ENCODE data around the gene CEP83.

Gene CEP83

DNA sequence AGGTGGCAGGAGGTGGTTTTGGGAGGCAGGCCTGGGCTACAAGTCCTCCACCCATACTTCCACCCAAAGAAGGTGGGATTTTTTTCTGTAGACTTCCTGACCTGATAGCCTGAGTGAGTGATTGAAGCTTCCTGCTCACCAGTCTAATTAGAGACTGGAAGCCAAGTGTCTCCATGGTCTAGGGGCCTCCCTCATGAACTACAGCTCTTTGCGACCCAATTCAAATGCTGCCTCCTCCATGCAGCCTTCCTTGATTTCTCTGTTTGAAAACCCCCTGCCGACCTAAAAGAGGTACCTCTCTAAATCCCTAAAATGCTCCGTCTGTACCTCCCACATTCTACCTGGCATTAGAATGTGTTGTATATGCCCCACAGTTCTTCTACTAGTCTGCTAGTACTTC lies 186.4 kb downstream of the CEP83 start:
- no peaks in the 10 kb centered on the region for H3K9me3 Mint-ChIP-seq
- H3K36me3 Mint-ChIP-seq (ENCODE audit: low read depth): no peaks in the 10 kb centered on the region
- TF ChIP-seq, protein P1, sequence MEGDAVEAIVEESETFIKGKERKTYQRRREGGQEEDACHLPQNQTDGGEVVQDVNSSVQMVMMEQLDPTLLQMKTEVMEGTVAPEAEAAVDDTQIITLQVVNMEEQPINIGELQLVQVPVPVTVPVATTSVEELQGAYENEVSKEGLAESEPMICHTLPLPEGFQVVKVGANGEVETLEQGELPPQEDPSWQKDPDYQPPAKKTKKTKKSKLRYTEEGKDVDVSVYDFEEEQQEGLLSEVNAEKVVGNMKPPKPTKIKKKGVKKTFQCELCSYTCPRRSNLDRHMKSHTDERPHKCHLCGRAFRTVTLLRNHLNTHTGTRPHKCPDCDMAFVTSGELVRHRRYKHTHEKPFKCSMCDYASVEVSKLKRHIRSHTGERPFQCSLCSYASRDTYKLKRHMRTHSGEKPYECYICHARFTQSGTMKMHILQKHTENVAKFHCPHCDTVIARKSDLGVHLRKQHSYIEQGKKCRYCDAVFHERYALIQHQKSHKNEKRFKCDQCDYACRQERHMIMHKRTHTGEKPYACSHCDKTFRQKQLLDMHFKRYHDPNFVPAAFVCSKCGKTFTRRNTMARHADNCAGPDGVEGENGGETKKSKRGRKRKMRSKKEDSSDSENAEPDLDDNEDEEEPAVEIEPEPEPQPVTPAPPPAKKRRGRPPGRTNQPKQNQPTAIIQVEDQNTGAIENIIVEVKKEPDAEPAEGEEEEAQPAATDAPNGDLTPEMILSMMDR (IDR thresholded peaks at IDR 0.05): no peak
- H3K4me3 Mint-ChIP-seq: no peak overlapping the region
- H3K4me1 Mint-ChIP-seq: peaks cover 21% of the 10 kb centered on the region
- H3K27me3 Mint-ChIP-seq (ENCODE audit: low read depth, poor library complexity): peaks cover 2% of the 10 kb centered on the region
- no peak for DNase-seq
- peak overlapping the region; percentile 36 for H3K27ac Mint-ChIP-seq

DNA sequence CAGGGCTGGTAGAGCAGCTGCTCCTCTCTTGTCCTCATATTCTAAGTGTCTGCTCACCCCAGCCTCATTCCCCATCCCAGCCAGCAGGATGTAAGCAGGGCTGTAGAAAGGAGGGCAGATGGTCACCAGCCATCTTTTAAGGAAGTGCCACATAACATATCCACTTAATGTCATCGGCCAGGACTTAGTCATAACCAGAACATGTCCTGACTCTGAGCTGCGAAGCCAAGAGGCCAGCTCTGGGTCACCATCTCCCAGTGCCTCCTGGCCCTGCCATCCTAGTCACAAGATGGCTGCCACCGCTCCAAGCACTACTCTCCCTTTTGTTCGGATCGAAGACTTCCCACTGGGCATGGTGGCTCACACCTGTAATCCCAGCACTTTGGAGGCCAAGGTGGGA lies 187.4 kb downstream of the CEP83 start:
- Mint-ChIP-seq H3K27me3 (ENCODE audit: low read depth, poor library complexity) (peaks cover 2% of the 10 kb centered on the region), H3K9me3 (no peaks in the 10 kb centered on the region), H3K4me1 (peaks cover 14% of the 10 kb centered on the region), H3K27ac (peak overlapping the region; percentile 24), H3K4me3 (no peak overlapping the region), H3K36me3 (ENCODE audit: low read depth) (no peaks in the 10 kb centered on the region)
- DNase-seq: no peak
- TF ChIP-seq, protein P1 (IDR thresholded peaks at IDR 0.05): no peak

DNA sequence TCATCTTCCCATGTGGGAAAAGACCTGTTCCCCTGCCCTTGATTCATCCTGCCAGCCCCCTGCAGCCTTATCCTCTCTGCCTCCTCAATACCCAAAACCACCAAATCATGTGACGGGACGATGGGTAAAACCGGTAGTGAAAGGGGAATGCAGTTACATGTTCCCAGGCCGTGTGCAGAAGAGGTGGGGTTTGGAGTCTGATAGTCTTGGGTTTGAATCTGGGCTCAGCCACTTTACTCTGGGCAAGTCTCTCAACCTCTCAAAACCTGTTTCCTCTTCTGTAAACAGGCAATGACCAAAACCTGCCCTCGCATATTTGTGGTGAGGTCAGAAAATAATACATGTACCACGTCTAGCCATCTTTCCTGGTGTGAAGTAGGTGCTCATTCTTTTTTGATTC lies 188.3 kb downstream of the CEP83 start:
- Mint-ChIP-seq H3K9me3 (no peaks in the 10 kb centered on the region), H3K36me3 (ENCODE audit: low read depth) (no peaks in the 10 kb centered on the region), H3K4me3 (no peak overlapping the region), H3K4me1 (peaks cover 19% of the 10 kb centered on the region), H3K27me3 (ENCODE audit: low read depth, poor library complexity) (peaks cover 2% of the 10 kb centered on the region), H3K27ac (no peak overlapping the region)
- TF ChIP-seq, protein P1 (IDR thresholded peaks at IDR 0.05): no peak
- no peak for DNase-seq

DNA sequence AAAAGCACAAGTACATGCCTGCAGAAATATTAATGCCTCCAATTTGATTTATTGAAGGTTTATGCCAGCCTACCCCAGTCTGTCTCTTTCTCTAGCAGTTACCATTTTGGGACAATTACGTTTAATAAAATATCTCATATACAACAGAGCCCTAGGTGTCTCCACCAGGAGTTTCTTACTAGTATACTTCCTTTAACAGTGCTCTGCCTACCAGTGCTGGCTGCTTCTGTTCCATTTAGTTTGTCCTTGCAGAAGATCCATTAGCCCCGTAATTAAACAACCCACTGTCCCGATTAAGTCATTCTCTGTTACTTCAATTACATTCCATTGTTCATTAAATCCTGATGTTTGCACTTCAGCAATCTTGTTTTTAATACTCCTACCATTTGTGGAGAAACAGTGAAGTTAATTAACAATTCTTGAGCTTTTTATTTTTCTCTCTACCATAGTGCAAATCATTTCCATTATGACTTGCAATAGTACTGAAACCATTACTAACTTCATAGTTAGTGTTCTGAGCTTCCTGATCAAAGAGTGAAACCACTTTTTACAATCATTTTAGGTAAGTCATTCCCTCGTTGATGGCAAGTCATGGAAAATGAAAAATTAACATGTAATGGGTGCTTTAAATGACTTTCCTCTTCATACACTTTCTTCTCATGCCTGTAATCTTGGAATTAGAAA lies 190.2 kb downstream of the CEP83 start:
- peaks cover 8% of the 10 kb centered on the region for H3K27me3 Mint-ChIP-seq (ENCODE audit: low read depth, poor library complexity)
- H3K27ac Mint-ChIP-seq: no peak overlapping the region
- H3K4me1 Mint-ChIP-seq: peaks cover 35% of the 10 kb centered on the region
- TF ChIP-seq, protein P1 (IDR thresholded peaks at IDR 0.05): no peak
- no peaks in the 10 kb centered on the region for H3K9me3 Mint-ChIP-seq
- no peak overlapping the region for H3K4me3 Mint-ChIP-seq
- no peak for DNase-seq
- H3K36me3 Mint-ChIP-seq (ENCODE audit: low read depth): no peaks in the 10 kb centered on the region

DNA sequence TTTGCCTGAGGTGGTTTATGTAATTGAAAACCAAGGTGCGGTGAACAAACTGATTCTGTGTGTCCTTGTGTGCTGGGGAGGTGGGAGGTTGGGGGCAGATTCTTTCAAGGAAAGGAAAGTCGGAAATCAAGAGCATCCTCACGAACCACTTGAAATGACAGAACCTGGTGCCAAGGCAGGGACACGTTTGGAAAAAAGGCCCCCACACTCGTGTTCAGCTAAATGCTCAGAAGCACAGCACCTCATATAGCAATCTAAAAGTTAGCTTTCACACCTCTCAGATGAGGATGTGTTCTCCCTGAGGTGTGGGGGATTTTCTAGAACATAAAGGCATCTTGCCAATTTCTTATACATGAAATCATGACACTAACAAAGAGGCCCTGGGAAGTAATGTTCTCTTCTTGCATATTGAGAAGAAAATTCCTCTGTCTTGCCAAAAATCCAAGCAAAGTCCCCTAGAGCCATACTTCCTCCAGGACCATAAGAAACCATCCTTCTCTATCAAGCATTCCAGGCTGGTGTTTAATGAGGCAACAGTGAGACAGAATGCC lies 191.7 kb downstream of the CEP83 start:
- H3K9me3 Mint-ChIP-seq: no peaks in the 10 kb centered on the region
- H3K27ac Mint-ChIP-seq: no peak overlapping the region
- TF ChIP-seq, protein P1 (IDR thresholded peaks at IDR 0.05): no peak
- H3K4me1 Mint-ChIP-seq: peaks cover 48% of the 10 kb centered on the region
- peaks cover 8% of the 10 kb centered on the region for H3K27me3 Mint-ChIP-seq (ENCODE audit: low read depth, poor library complexity)
- no peak for DNase-seq
- H3K4me3 Mint-ChIP-seq: no peak overlapping the region
- H3K36me3 Mint-ChIP-seq (ENCODE audit: low read depth): no peaks in the 10 kb centered on the region

DNA sequence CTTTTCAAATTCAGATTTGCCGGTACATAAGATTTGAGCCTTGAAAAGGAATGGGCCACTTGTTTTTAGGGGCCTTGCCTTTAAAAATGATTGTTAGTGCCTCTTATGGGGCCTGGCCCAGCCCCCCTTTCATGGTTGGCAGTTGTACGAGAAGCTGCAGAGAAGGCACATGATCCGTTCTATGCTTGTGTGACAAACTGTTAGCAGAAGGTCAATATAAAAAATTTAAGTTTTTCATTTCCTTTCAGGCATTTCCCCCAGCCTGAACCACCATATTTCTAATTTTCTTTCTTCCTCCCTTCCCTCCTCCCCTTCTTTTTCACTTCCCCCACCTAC lies 192.2 kb downstream of the CEP83 start:
- Mint-ChIP-seq H3K4me3 (no peak overlapping the region), H3K27ac (no peak overlapping the region)

More for the DNA sequence above, 192.2 kb downstream of the CEP83 start:
- no peak for DNase-seq
- H3K9me3 Mint-ChIP-seq: no peaks in the 10 kb centered on the region
- peaks cover 8% of the 10 kb centered on the region for H3K27me3 Mint-ChIP-seq (ENCODE audit: low read depth, poor library complexity)
- TF ChIP-seq, protein P1 (IDR thresholded peaks at IDR 0.05): no peak
- H3K36me3 Mint-ChIP-seq (ENCODE audit: low read depth): no peaks in the 10 kb centered on the region
- H3K4me1 Mint-ChIP-seq: peaks cover 53% of the 10 kb centered on the region
